Lung (tissue), 12 donors: ENCODE results near the gene TEFM. TPM values are rescaled to one million over a fixed set of nuclear protein-coding genes. Genes with fewer than 3 reads are reported as not detected.
"Not testable (repeated sequence)": the region's sequence is repeated elsewhere in the genome, so short reads cannot be mapped to it uniquely, and the experiment has no call there.

Experiments
- ATAC-seq: fragments of 200-7000 bp; cut with Tn5 transposase; one replicate; pipeline ENCODE4 v1.9.1; 2020; ENCODE audit warnings: moderate number of reproducible peaks; ENCODE audit not compliant: insufficient read depth, low FRiP score
- DNase-seq, 3 donors: peaks; one replicate each; pipeline ENCODE4 v3.0.0-alpha.2; 2013 to 2017
- H3K27ac ChIP-seq, 2 donors: one replicate each; pipeline ENCODE4 v1.5.1; 2013; ENCODE audit warnings: mild to moderate bottlenecking in 2 of 2, moderate library complexity in 2 of 2, control low read depth in 1 of 2, inconsistent platforms in 1 of 2, low read depth in 1 of 2, low read length in 1 of 2
- H3K27me3 ChIP-seq, 3 donors: one replicate each; pipeline ENCODE4 v1.5.1; 2013; ENCODE audit warnings: low read length in 2 of 3; ENCODE audit not compliant: control insufficient read depth in 3 of 3, insufficient read depth in 3 of 3
- H3K36me3 ChIP-seq, 4 donors: one replicate each; pipeline ENCODE4 v1.5.1; 2013; ENCODE audit warnings: low read length in 4 of 4, mild to moderate bottlenecking in 1 of 4, moderate library complexity in 1 of 4; ENCODE audit not compliant: control insufficient read depth in 4 of 4, insufficient read depth in 4 of 4
- H3K4me1 ChIP-seq, 5 donors: one replicate each; pipeline ENCODE4 v1.5.1; 2013; ENCODE audit warnings: low read length in 5 of 5, mild to moderate bottlenecking in 2 of 5, moderate library complexity in 1 of 5; ENCODE audit not compliant: control insufficient read depth in 5 of 5, insufficient read depth in 5 of 5
- H3K4me3 ChIP-seq: one replicate; pipeline ENCODE4 v1.5.1; 2013; ENCODE audit warnings: mild to moderate bottlenecking, control low read depth, moderate library complexity
- H3K9ac ChIP-seq, 2 donors: one replicate each; pipeline ENCODE4 v1.5.1; 2013; ENCODE audit warnings: low read length in 2 of 2, control low read depth in 1 of 2; ENCODE audit not compliant: insufficient read depth in 1 of 2
- H3K9me3 ChIP-seq, 4 donors: one replicate each; pipeline ENCODE4 v1.5.1; 2013; ENCODE audit warnings: low read length in 3 of 4, mild to moderate bottlenecking in 1 of 4, moderate library complexity in 1 of 4; ENCODE audit not compliant: control insufficient read depth in 4 of 4, insufficient read depth in 3 of 4
- CTCF ChIP-seq: IDR thresholded peaks from 2 replicates; pipeline ENCODE4 v1.5.1; 2012; ENCODE audit warnings: mild to moderate bottlenecking; ENCODE audit errors: control extremely low read depth, extremely low read depth
- WGBS, 2 donors: extraction: QIAGEN DNeasy Blood & Tissue Kit; methylation state at CpG; one replicate each; pipeline ENCODE4 v1.1.7; 2013; 5-methylcytosine and 5-hydroxymethylcytosine counted together
- polyA plus RNA-seq, 2 donors: library from polyadenylated mRNA; stranded (reverse); fragments of 200-250 nt; gene quantifications; one replicate each; pipeline ENCODE4 v1.2.1, GENCODE V29; 2013
- total RNA-seq, 2 donors: library from RNA; depleted of rRNA in 1 of 2; stranded (reverse); fragments of >200 nt in 1 of 2; gene quantifications; one replicate each; pipeline ENCODE4 v1.2.1, GENCODE V29; 2014 to 2021
- donor health status: control.
- donor health status: control.
- donor health status: Bipolar disorder and iron deficiency.
- donor health status: healthy.
- donor health status: DM: yes; HTN: yes; CAD: no.

The TEFM gene
- total and polyA plus RNA-seq, 4 donors, result 7.6 to 14.0 (median 11.3) TPM

GRCh38 chr17:30920282-30920681 is 14.2 kb upstream of the TEFM start:
- no peak overlapping the region for H3K9ac ChIP-seq
- peaks cover 0 to 6% (median 3%) of the 10 kb centered on the region in 5 donors for H3K4me1 ChIP-seq
- DNase-seq, result peak in 1 of 3 donors; percentile 19
- H3K9me3 ChIP-seq, result no peaks in the 10 kb centered on the region
- H3K27me3 ChIP-seq, result peaks cover 0 to 41% (median 33%) of the 10 kb centered on the region in 3 donors
- ATAC-seq, result no peak
- 59 to 78% methylated on average over 4 of the region's 4 CpGs for WGBS, 2 donors
- no peak overlapping the region for H3K27ac ChIP-seq
- no peak for TF ChIP-seq CTCF
- H3K4me3 ChIP-seq, result no peak overlapping the region
- H3K36me3 ChIP-seq, result no peaks in the 10 kb centered on the region

DNA sequence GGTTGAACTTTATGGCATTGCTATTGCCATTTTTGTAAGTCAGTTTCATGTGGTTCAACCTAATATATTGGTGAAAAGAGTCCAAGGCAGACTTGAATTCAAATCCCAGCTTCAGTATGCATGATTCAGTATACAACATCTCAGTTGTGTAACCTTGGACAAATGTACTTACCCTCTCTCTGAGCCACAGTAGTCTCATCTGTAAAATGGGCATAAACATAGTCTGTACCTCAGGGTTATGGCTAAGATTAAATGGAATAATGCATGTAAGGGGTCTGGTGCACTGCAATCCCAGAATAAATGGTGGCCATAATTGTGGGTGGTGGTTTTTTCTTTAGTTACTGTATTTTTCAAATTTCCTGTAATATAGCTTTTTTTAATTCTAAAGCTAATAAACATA is 11.0 kb upstream of the TEFM start:
- Histone ChIP-seq H3K4me3 (no peak overlapping the region), H3K27ac (no peak overlapping the region), H3K4me1 (peaks cover 0 to 3% (median 0%) of the 10 kb centered on the region in 5 donors), H3K9me3 (no peaks in the 10 kb centered on the region), H3K36me3 (no peaks in the 10 kb centered on the region), H3K27me3 (peaks cover 0 to 19% (median 15%) of the 10 kb centered on the region in 3 donors), H3K9ac (no peak overlapping the region)
- no peak for TF ChIP-seq CTCF
- ATAC-seq (no peak), DNase-seq (no peak)

- Histone ChIP-seq H3K27me3 (peaks cover 0 to 12% (median 9%) of the 10 kb centered on the region in 3 donors), H3K4me3 (no peak overlapping the region), H3K9me3 (no peaks in the 10 kb centered on the region), H3K9ac (no peak overlapping the region), H3K36me3 (no peaks in the 10 kb centered on the region), H3K27ac (no peak overlapping the region), H3K4me1 (no peaks in the 10 kb centered on the region)
- no peak for DNase-seq
- no peak for ATAC-seq
- 71 to 86% methylated on average over 5 of the region's 5 CpGs for WGBS, 2 donors
- TF ChIP-seq CTCF, result no peak
Observed at GRCh38 chr17:30915833-30916611, 10.0 kb upstream of the TEFM start.

DNA sequence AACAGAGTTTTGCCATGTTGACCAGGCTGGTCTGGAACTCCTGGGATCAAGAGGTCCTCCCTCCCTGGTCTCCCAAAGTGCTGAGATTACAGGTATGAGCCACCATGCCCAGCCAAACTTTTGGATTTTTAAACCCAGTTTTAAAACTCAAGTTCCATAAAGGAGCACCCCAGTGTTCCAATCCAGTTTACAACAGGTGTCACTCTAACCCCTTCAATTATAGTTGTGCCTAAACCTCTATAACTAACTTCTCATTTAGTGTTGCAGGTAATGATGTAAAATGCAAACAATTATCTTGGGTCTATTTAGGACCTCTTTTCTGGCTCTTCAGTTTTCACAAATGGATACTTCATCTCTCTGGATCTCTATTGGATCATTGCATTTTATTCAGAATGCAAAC is 7.9 kb upstream of the TEFM start:
- H3K36me3 ChIP-seq, result no peaks in the 10 kb centered on the region
- ATAC-seq (no peak), DNase-seq (no peak)
- no peak overlapping the region for H3K27ac ChIP-seq
- H3K4me1 ChIP-seq, result no peaks in the 10 kb centered on the region
- no peaks in the 10 kb centered on the region for H3K27me3 ChIP-seq
- no peak overlapping the region for H3K4me3 ChIP-seq
- no peak overlapping the region for H3K9ac ChIP-seq
- TF ChIP-seq CTCF, result no peak
- H3K9me3 ChIP-seq, result no peaks in the 10 kb centered on the region

GRCh38 chr17:30910151-30910550 is 4.1 kb upstream of the TEFM start:
- ATAC-seq, H3K4me1 ChIP-seq, H3K36me3 ChIP-seq, H3K9ac ChIP-seq, H3K27ac ChIP-seq, H3K4me3 ChIP-seq, H3K9me3 ChIP-seq, DNase-seq, H3K27me3 ChIP-seq: not testable (repeated sequence)
- 92 to 94% methylated on average over 7 of the region's 7 CpGs for WGBS, 2 donors
